ENCODE measurements around the gene DYNLL2. TPM values are rescaled to one million over a fixed set of nuclear protein-coding genes. Genes with fewer than 3 reads are reported as not detected.
"Not testable (repeated sequence)": the region's sequence is repeated elsewhere in the genome, so short reads cannot be mapped to it uniquely, and the experiment has no call there.

DYNLL2 gene
- total RNA-seq, 1 donor from 2014 or later, result 46.8 TPM

- Histone ChIP-seq H3K36me3 (no peaks in the 10 kb centered on the region), H3K4me2 (no peak overlapping the region), H2AFZ (replicated peaks) (no peak overlapping the region), H3K4me1 (peaks cover 7% of the 10 kb centered on the region), H4K20me1 (ENCODE audit: low read depth) (no peaks in the 10 kb centered on the region), H3K4me3 (no peak overlapping the region), H3F3A (ENCODE audit: low read depth) (no peaks in the 10 kb centered on the region), H3K9me3 (ENCODE audit: low read depth) (no peaks in the 10 kb centered on the region), H3K27me3 (no peaks in the 10 kb centered on the region), H3K9ac (no peak overlapping the region), H3K27ac (no peak overlapping the region), H3K79me2 (ENCODE audit: low read depth) (no peaks in the 10 kb centered on the region)
- Mint-ChIP-seq H3K27me3 (ENCODE audit: insufficient read depth, low read depth) (peaks cover 6% of the 10 kb centered on the region), H3K36me3 (no peaks in the 10 kb centered on the region), H3K4me1 (peaks cover 2% of the 10 kb centered on the region), H3K27ac (no peak overlapping the region), H3K4me3 (no peak overlapping the region), H3K9me3 (peaks cover 3% of the 10 kb centered on the region)
- no peak for DNase-seq (ENCODE audit: low spot score)
- TF ChIP-seq EZH2phosphoT487 (IDR thresholded peaks at IDR 0.05), result no peak
Observed at GRCh38 chr17:58041161-58041560, 42.1 kb upstream of the DYNLL2 start.

- H3K27me3 ChIP-seq, result no peaks in the 10 kb centered on the region
- Mint-ChIP-seq H3K36me3 (no peaks in the 10 kb centered on the region), H3K27me3 (ENCODE audit: insufficient read depth, low read depth) (peaks cover 6% of the 10 kb centered on the region), H3K4me1 (peaks cover 10% of the 10 kb centered on the region), H3K9me3 (peaks cover 3% of the 10 kb centered on the region), H3K27ac (no peak overlapping the region), H3K4me3 (no peak overlapping the region)
- H3K9me3 ChIP-seq (ENCODE audit: low read depth), result no peaks in the 10 kb centered on the region
- H3F3A ChIP-seq (ENCODE audit: low read depth), result peaks cover 6% of the 10 kb centered on the region
- H3K27ac ChIP-seq, result no peak overlapping the region
- no peak for DNase-seq (ENCODE audit: low spot score)
- H3K4me1 ChIP-seq, result peaks cover 12% of the 10 kb centered on the region
- no peaks in the 10 kb centered on the region for H3K36me3 ChIP-seq
- H3K4me3 ChIP-seq, result no peak overlapping the region
- H3K9ac ChIP-seq, result no peak overlapping the region
- no peaks in the 10 kb centered on the region for H3K79me2 ChIP-seq (ENCODE audit: low read depth)
- TF ChIP-seq EZH2 (IDR thresholded peaks at IDR 0.05), result no peak
- no peak overlapping the region for H3K4me2 ChIP-seq
- no peak overlapping the region for H2AFZ ChIP-seq (replicated peaks)
- no peaks in the 10 kb centered on the region for H4K20me1 ChIP-seq (ENCODE audit: low read depth)
Observed at GRCh38 chr17:58043221-58044181, 39.7 kb upstream of the DYNLL2 start.

GRCh38 chr17:58044256-58044655, 39.0 kb upstream of the DYNLL2 start:
- H3K4me1 Mint-ChIP-seq, result peaks cover 10% of the 10 kb centered on the region
- H3K36me3 Mint-ChIP-seq; H3K4me3 Mint-ChIP-seq; DNase-seq (ENCODE audit: low spot score); H3K27me3 Mint-ChIP-seq (ENCODE audit: insufficient read depth, low read depth); H3K36me3 ChIP-seq; H4K20me1 ChIP-seq (ENCODE audit: low read depth); H3K9ac ChIP-seq; H3K27ac ChIP-seq; H3K9me3 Mint-ChIP-seq; H3K9me3 ChIP-seq (ENCODE audit: low read depth); H3K27me3 ChIP-seq; H3K4me2 ChIP-seq; H3F3A ChIP-seq (ENCODE audit: low read depth); H3K4me3 ChIP-seq; H3K27ac Mint-ChIP-seq; H2AFZ ChIP-seq (replicated peaks); H3K79me2 ChIP-seq (ENCODE audit: low read depth): not testable (repeated sequence)
- H3K4me1 ChIP-seq, result peaks cover 12% of the 10 kb centered on the region

GRCh38 chr17:58046239-58047094, 36.8 kb upstream of the DYNLL2 start:
- peak overlapping the region; percentile 82 for H2AFZ ChIP-seq (replicated peaks)
- H3K79me2 ChIP-seq (ENCODE audit: low read depth), result no peaks in the 10 kb centered on the region
- peak; percentile 32 for DNase-seq (ENCODE audit: low spot score)
- TF ChIP-seq EZH2phosphoT487 (IDR thresholded peaks at IDR 0.05), result no peak
- no peak for TF ChIP-seq EZH2 (IDR thresholded peaks at IDR 0.05)
- TF ChIP-seq CTCF (IDR thresholded peaks at IDR 0.05), result no peak
- no peaks in the 10 kb centered on the region for H3K9me3 ChIP-seq (ENCODE audit: low read depth)
- no peak overlapping the region for H3K4me3 Mint-ChIP-seq
- H3F3A ChIP-seq (ENCODE audit: low read depth), result peaks cover 6% of the 10 kb centered on the region
- no peaks in the 10 kb centered on the region for H3K36me3 Mint-ChIP-seq
- H3K9ac ChIP-seq, result no peak overlapping the region
- no peaks in the 10 kb centered on the region for H4K20me1 ChIP-seq (ENCODE audit: low read depth)
- H3K9me3 Mint-ChIP-seq, result peaks cover 3% of the 10 kb centered on the region
- peaks cover 4% of the 10 kb centered on the region for H3K27me3 Mint-ChIP-seq (ENCODE audit: insufficient read depth, low read depth)
- H3K36me3 ChIP-seq, result no peaks in the 10 kb centered on the region
- H3K27ac ChIP-seq, result no peak overlapping the region
- H3K4me1 ChIP-seq, result peaks cover 6% of the 10 kb centered on the region
- H3K4me1 Mint-ChIP-seq, result peaks cover 10% of the 10 kb centered on the region
- H3K27ac Mint-ChIP-seq, result no peak overlapping the region
- no peaks in the 10 kb centered on the region for H3K27me3 ChIP-seq
- no peak overlapping the region for H3K4me3 ChIP-seq
- H3K4me2 ChIP-seq, result no peak overlapping the region
